HCT116 (cell line): ENCODE measurements around the gene MAN2B1. TPM values are rescaled to one million over a fixed set of nuclear protein-coding genes. Genes with fewer than 3 reads are reported as not detected.

ENCODE experiments used
- ATAC-seq: fragments of 200-7000 bp; cut with Tn5 transposase; 2 replicates; pipeline ENCODE4 v1.9.1; 2020; ENCODE audit warnings: mild to moderate bottlenecking, moderate library complexity
- BruUV-seq: library from RNA; stranded (reverse); fragments of 400-500 nt; replicated peaks from 2 replicates; lab custom pipeline; 2021; lab: Mats Ljungman, UMichigan
- CTCF ChIA-PET: fragments of 300-600 bp; sonication (Branson Sonifier 250); formaldehyde crosslinking; loops from one replicate; lab custom pipeline; 2021; ENCODE audit warnings: antibody characterized with exemption; lab: Charles Lee
- POLR2A ChIA-PET: fragments of 300-600, 350-600 bp; sonication (Branson Sonifier 250); formaldehyde crosslinking; loops from one replicate; lab custom pipeline; 2021; ENCODE audit warnings: antibody characterized with exemption; lab: Charles Lee
- RAD21 ChIA-PET, 2 experiments: fragments of 300-600 bp; sonication (Branson Sonifier 250); formaldehyde crosslinking; loops; one replicate each; lab custom pipeline; 2023; ENCODE audit warnings: low total read pairs in 2 of 2; ENCODE audit not compliant: uncharacterized antibody in 2 of 2, unreplicated experiment in 2 of 2, low non-redundant PET in 1 of 2; lab: Charles Lee
- DNase-seq: peaks from one replicate; pipeline ENCODE4 v3.0.0-alpha.2; 2010; ENCODE audit warnings: low read depth, low spot score
- H2AFZ ChIP-seq: fragments of 200-600 bp; shearing (Covaris generic), sonication (generic); 2 replicates; pipeline ENCODE4 v1.6.1; 2017; ENCODE audit warnings: low read depth, mixed run types, mixed read lengths, antibody characterized with exemption, low read length; ENCODE audit not compliant: poor library complexity, severe bottlenecking
- H3K27ac ChIP-seq: 2 replicates; pipeline ENCODE4 v1.5.1; 2012; ENCODE audit warnings: low read depth, low read length
- H3K27me3 ChIP-seq: fragments of 200-600 bp; sonication (generic); 2 replicates; pipeline ENCODE4 v1.6.1; 2016; ENCODE audit warnings: mixed run types, low read length, mixed read lengths; ENCODE audit not compliant: insufficient read depth
- H3K36me3 ChIP-seq, 2 experiments: fragments of 200-500 bp in 1 of 2; fragments of 200-600 bp in 1 of 2; sonication (Bioruptor generic) in 1 of 2; sonication (generic) in 1 of 2; 2 replicates each; pipeline versions ENCODE4 v1.5.1 to v1.6.1; 2014 to 2016; ENCODE audit warnings: low read length in 2 of 2, inconsistent platforms in 1 of 2, mixed read lengths in 1 of 2, mixed run types in 1 of 2; ENCODE audit not compliant: insufficient read depth in 2 of 2, control insufficient read depth in 1 of 2
- H3K4me1 ChIP-seq, 2 experiments: fragments of 200-600 bp in 1 of 2; sonication (generic) in 1 of 2; 2 replicates each; pipeline versions ENCODE4 v1.5.1 to v1.6.1; 2012 to 2017; ENCODE audit warnings: low read length in 2 of 2, inconsistent platforms in 1 of 2, mild to moderate bottlenecking in 1 of 2, mixed read lengths in 1 of 2, mixed run types in 1 of 2, moderate library complexity in 1 of 2; ENCODE audit not compliant: insufficient read depth in 2 of 2, control insufficient read depth in 1 of 2
- H3K4me2 ChIP-seq: fragments of 200-600 bp; sonication (generic); 2 replicates; pipeline ENCODE4 v1.6.1; 2017; ENCODE audit warnings: mixed run types, low read length, mixed read lengths
- H3K4me3 ChIP-seq, 2 experiments: fragments of 200-600 bp in 1 of 2; sonication (generic) in 1 of 2; replicated peaks in 1 of 2; 2 replicates each; pipeline ENCODE4 v1.5.1; 2011 to 2016; ENCODE audit warnings: low read length in 2 of 2, control low read depth in 1 of 2, low read depth in 1 of 2, mild to moderate bottlenecking in 1 of 2, mixed read lengths in 1 of 2, mixed run types in 1 of 2
- H3K79me2 ChIP-seq: fragments of 200-600 bp; sonication (generic); 2 replicates; pipeline ENCODE4 v1.6.1; 2017; ENCODE audit warnings: mild to moderate bottlenecking, mixed run types, low read length, moderate library complexity, mixed read lengths; ENCODE audit not compliant: insufficient read depth
- H3K9ac ChIP-seq: fragments of 200-600 bp; sonication (generic); 2 replicates; pipeline ENCODE4 v1.6.1; 2016; ENCODE audit warnings: low read length, mixed read lengths
- H3K9me2 ChIP-seq: fragments of 200-600 bp; sonication (generic), shearing (Covaris generic); 2 replicates; pipeline ENCODE4 v1.6.1; 2017; ENCODE audit warnings: mixed run types, mild to moderate bottlenecking, moderate library complexity; ENCODE audit not compliant: insufficient read depth
- H3K9me3 ChIP-seq, 2 experiments: fragments of 200-500 bp in 1 of 2; fragments of 200-600 bp in 1 of 2; sonication (Bioruptor generic) in 1 of 2; sonication (generic) in 1 of 2; 2 replicates each; pipeline ENCODE4 v1.6.1; 2014 to 2017; ENCODE audit warnings: low read length in 2 of 2, mixed read lengths in 2 of 2, inconsistent platforms in 1 of 2, low read depth in 1 of 2, mild to moderate bottlenecking in 1 of 2, mixed run types in 1 of 2, moderate library complexity in 1 of 2; ENCODE audit not compliant: control insufficient read depth in 1 of 2, insufficient read depth in 1 of 2
- H4K20me1 ChIP-seq: fragments of 200-600 bp; sonication (generic), shearing (Covaris generic); 2 replicates; pipeline ENCODE4 v1.6.1; 2017; ENCODE audit warnings: mixed run types, mild to moderate bottlenecking, moderate library complexity; ENCODE audit not compliant: insufficient read depth
- ATF3 ChIP-seq: IDR thresholded peaks from 2 replicates; pipeline ENCODE4 v1.6.1; 2012
- CBX3 ChIP-seq: IDR thresholded peaks from 2 replicates; pipeline ENCODE4 v1.6.1; 2012; ENCODE audit warnings: low read depth
- EGR1 ChIP-seq: IDR thresholded peaks from 2 replicates; pipeline ENCODE4 v1.6.1; 2012; ENCODE audit warnings: low read depth
- EZH2phosphoT487 ChIP-seq: fragments of 200-600 bp; IDR thresholded peaks from 2 replicates; pipeline ENCODE4 v1.6.1; 2018; ENCODE audit warnings: antibody characterized with exemption, borderline replicate concordance
- FOSL1 ChIP-seq: IDR thresholded peaks from 2 replicates; pipeline ENCODE4 v1.6.1; 2012; ENCODE audit warnings: low read depth
- MAX ChIP-seq: IDR thresholded peaks from 2 replicates; pipeline ENCODE4 v1.6.1; 2012
- POLR2A ChIP-seq: IDR thresholded peaks from 2 replicates; pipeline ENCODE4 v1.7.0; 2011; ENCODE audit warnings: borderline replicate concordance; ENCODE audit not compliant: insufficient read depth, insufficient read length; ENCODE audit errors: extremely low read depth
- SRF ChIP-seq: IDR thresholded peaks from 2 replicates; pipeline ENCODE4 v1.6.1; 2012; ENCODE audit warnings: low read depth
- TCF7L2 ChIP-seq: IDR thresholded peaks from 2 replicates; pipeline ENCODE4 v1.7.0; 2011; ENCODE audit warnings: borderline replicate concordance, inconsistent platforms; ENCODE audit not compliant: insufficient read depth, insufficient read length; ENCODE audit errors: extremely low read depth
- YY1 ChIP-seq: IDR thresholded peaks from 2 replicates; pipeline ENCODE4 v1.6.1; 2011; ENCODE audit warnings: low read length, low read depth, moderate library complexity, mild to moderate bottlenecking; ENCODE audit not compliant: insufficient replicate concordance; ENCODE audit errors: extremely low read depth
- intact Hi-C: fragments of 100-400 bp; cut with micrococcal nuclease; formaldehyde crosslinking; loops from 2 replicates; pipeline ENCODE4 v1.10.0; 2022
- total RNA-seq: library from RNA; stranded (reverse); gene quantifications from one replicate; pipeline ENCODE4 v1.2.1, GENCODE V29; 2021; ENCODE audit not compliant: unreplicated experiment

MAN2B1 gene
- total RNA-seq, 1 experiment from 2014 or later, result 48.3 TPM

- Histone ChIP-seq H3K27ac (peak overlapping the region; percentile 88), H3K9ac (peak overlapping the region; percentile 90), H3K9me2 (no peaks in the 10 kb centered on the region), H3K36me3 (peaks cover 7 to 22% of the 10 kb centered on the region in 2 experiments; a peak in 3 of 4 replicates), H3K27me3 (no peaks in the 10 kb centered on the region), H2AFZ (no peak overlapping the region), H3K4me3 (peak overlapping the region; percentile 95 to 98), H3K4me2 (peak overlapping the region; percentile 92), H4K20me1 (no peaks in the 10 kb centered on the region), H3K4me1 (peaks cover 19 to 35% of the 10 kb centered on the region in 2 experiments), H3K79me2 (peaks cover 30% of the 10 kb centered on the region; the same call in 1 of the 2 replicates), H3K9me3 (no peaks in the 10 kb centered on the region)
- intact Hi-C loops, result no loop called here
- DNase-seq (no peak), ATAC-seq (no peak)
- RAD21 ChIA-PET, result no interaction called here
- POLR2A ChIA-PET, result no interaction called here
- TF ChIP-seq TCF7L2, result no peak
- no peak for TF ChIP-seq POLR2A
- no peak for TF ChIP-seq MAX
- TF ChIP-seq CBX3, result no peak
- TF ChIP-seq SRF, result no peak
- TF ChIP-seq ATF3, result no peak
- no peak for TF ChIP-seq YY1
- no peak for TF ChIP-seq FOSL1
- no peak for TF ChIP-seq EZH2phosphoT487
- TF ChIP-seq EGR1, result no peak
- BruUV-seq, result no TSS peak
- CTCF ChIA-PET, result no interaction called here
Measured at GRCh38 chr19:12670159-12670928, 3.8 kb upstream of the MAN2B1 start.
